ENCODE measurements around the gene MERTK. TPM values are rescaled to one million over a fixed set of nuclear protein-coding genes. Genes with fewer than 3 reads are reported as not detected.

Gene MERTK
- total and polyA plus RNA-seq, 2 of the 13 experiments (the other 11 are each of a cell fraction or from before 2014, with no cell fraction given) = 37.3 to 44.7 TPM

- TF ChIP-seq ZMYM3 (CRISPR knock-in tag; IDR thresholded peaks at IDR 0.05) (peak; percentile 61; the same call in 1 of the 2 replicates), RBM39 (IDR thresholded peaks at IDR 0.05; ENCODE audit: low read depth, low read length, poor library complexity, severe bottlenecking) (peak; percentile 53), CREB1 (IDR thresholded peaks at IDR 0.05) (0 out of 2 replicates have a peak, but pooled peaks have one; percentile 21), CREB1 (CRISPR knock-in tag; IDR thresholded peaks at IDR 0.05) (no peak), UBTF (CRISPR knock-in tag; IDR thresholded peaks at IDR 0.05) (peak; percentile 45; the same call in 1 of the 2 replicates), ZNF687 (CRISPR knock-in tag; IDR thresholded peaks at IDR 0.05) (peak; percentile 64; the same call in 1 of the 2 replicates), TARDBP (CRISPR knock-in tag; IDR thresholded peaks at IDR 0.05) (peak; percentile 29; the same call in 1 of the 2 replicates), ZFAT (CRISPR knock-in tag; conservative IDR thresholded peaks at IDR 0.05) (no peak), EZH2 (conservative IDR thresholded peaks at IDR 0.05; ENCODE audit: low read depth, low read length) (no peak), RAD51 (IDR thresholded peaks at IDR 0.05; ENCODE audit: borderline replicate concordance) (no peak), BORCS8-MEF2B (CRISPR knock-in tag; IDR thresholded peaks at IDR 0.05) (peak; percentile 47; the same call in 1 of the 2 replicates), HMGXB3 (CRISPR knock-in tag; IDR thresholded peaks at IDR 0.05; ENCODE audit: borderline replicate concordance) (0 out of 2 replicates have a peak, but pooled peaks have one; percentile 17), HCFC1 (IDR thresholded peaks at IDR 0.05; ENCODE audit: low read depth, low read length) (0 out of 2 replicates have a peak, but pooled peaks have one; percentile 9), ERF (CRISPR knock-in tag; IDR thresholded peaks at IDR 0.05) (peak; percentile 60; the same call in 1 of the 2 replicates), ZBTB7A (CRISPR knock-in tag; IDR thresholded peaks at IDR 0.05) (0 out of 2 replicates have a peak, but pooled peaks have one; percentile 55), ZNF788 (CRISPR knock-in tag; IDR thresholded peaks at IDR 0.05; ENCODE audit: borderline replicate concordance) (peak; percentile 77), KLF6 (CRISPR knock-in tag; IDR thresholded peaks at IDR 0.05) (peak; percentile 52; the same call in 1 of the 2 replicates), ZMAT3 (CRISPR knock-in tag; conservative IDR thresholded peaks at IDR 0.05) (0 out of 2 replicates have a peak, but pooled peaks have one; percentile 69)
These were observed 155.8 kb downstream of the MERTK start (continued) for GRCh38 chr2:112053917-112054846.
